H9 (cell line): ENCODE measurements around the gene SFXN5. TPM values are rescaled to one million over a fixed set of nuclear protein-coding genes. Genes with fewer than 3 reads are reported as not detected.

Source experiments
- DNase-seq: peaks from one replicate; pipeline ENCODE4 v3.0.0-alpha.2; 2017
- H2AFZ ChIP-seq: one replicate; pipeline ENCODE4 v1.6.1; 2013; ENCODE audit warnings: mild to moderate bottlenecking, low read length, control low read depth, moderate library complexity
- H2AK5ac ChIP-seq: 2 replicates; pipeline ENCODE4 v1.6.1; 2013; ENCODE audit warnings: low read length, control low read depth, mixed read lengths; ENCODE audit not compliant: insufficient read length
- H2BK120ac ChIP-seq: one replicate; pipeline ENCODE4 v1.6.1; 2013; ENCODE audit warnings: low read depth, mild to moderate bottlenecking, low read length, control low read depth, inconsistent platforms; ENCODE audit not compliant: poor library complexity, severe bottlenecking
- H2BK12ac ChIP-seq: 2 replicates; pipeline ENCODE4 v1.6.1; 2013; ENCODE audit warnings: low read length, control low read depth, mixed read lengths, low read depth; ENCODE audit not compliant: insufficient read length
- H2BK15ac ChIP-seq: 2 replicates; pipeline ENCODE4 v1.6.1; 2013; ENCODE audit warnings: low read depth, low read length, control low read depth
- H2BK20ac ChIP-seq: one replicate; pipeline ENCODE4 v1.6.1; 2013; ENCODE audit warnings: low read depth, mild to moderate bottlenecking, low read length, control low read depth, inconsistent platforms; ENCODE audit not compliant: poor library complexity, severe bottlenecking
- H2BK5ac ChIP-seq: 2 replicates; pipeline ENCODE4 v1.6.1; 2013; ENCODE audit warnings: low read length, control low read depth, mixed read lengths; ENCODE audit not compliant: insufficient read length
- H3K14ac ChIP-seq: 2 replicates; pipeline ENCODE4 v1.6.1; 2013; ENCODE audit warnings: low read length, control low read depth; ENCODE audit not compliant: insufficient read depth
- H3K18ac ChIP-seq: 2 replicates; pipeline ENCODE4 v1.6.1; 2013; ENCODE audit warnings: low read depth, mild to moderate bottlenecking, mixed read lengths, low read length, control low read depth; ENCODE audit not compliant: insufficient read length
- H3K23ac ChIP-seq: 2 replicates; pipeline ENCODE4 v1.6.1; 2013; ENCODE audit warnings: low read length, control low read depth, mixed read lengths, low read depth; ENCODE audit not compliant: insufficient read length
- H3K23me2 ChIP-seq: 2 replicates; pipeline ENCODE4 v1.6.1; 2013; ENCODE audit warnings: low read depth, mild to moderate bottlenecking, mixed read lengths, low read length, control low read depth; ENCODE audit not compliant: insufficient read length, poor library complexity, severe bottlenecking
- H3K27ac ChIP-seq: 2 replicates; pipeline ENCODE4 v1.5.1; 2013; ENCODE audit warnings: low read length, control low read depth, mixed read lengths, low read depth; ENCODE audit not compliant: insufficient read length
- H3K27me3 ChIP-seq: 2 replicates; pipeline ENCODE4 v1.6.1; 2013; ENCODE audit warnings: low read length, control low read depth, inconsistent platforms; ENCODE audit not compliant: insufficient read depth
- H3K4ac ChIP-seq: 2 replicates; pipeline ENCODE4 v1.6.1; 2013; ENCODE audit warnings: low read depth, mild to moderate bottlenecking, control low read depth, inconsistent platforms, low read length, moderate library complexity
- H3K4me1 ChIP-seq: 2 replicates; pipeline ENCODE4 v1.6.1; 2013; ENCODE audit warnings: low read length, control low read depth, inconsistent platforms; ENCODE audit not compliant: insufficient read depth
- H3K4me2 ChIP-seq: 2 replicates; pipeline ENCODE4 v1.6.1; 2013; ENCODE audit warnings: low read length, control low read depth, mixed read lengths; ENCODE audit not compliant: insufficient read length, insufficient read depth
- H3K56ac ChIP-seq: 2 replicates; pipeline ENCODE4 v1.6.1; 2013; ENCODE audit warnings: low read depth, mild to moderate bottlenecking, mixed read lengths, low read length, control low read depth; ENCODE audit not compliant: insufficient read length
- H3K79me1 ChIP-seq: 2 replicates; pipeline ENCODE4 v1.6.1; 2013; ENCODE audit warnings: low read depth, mild to moderate bottlenecking, moderate library complexity, low read length, control low read depth, inconsistent platforms; ENCODE audit not compliant: insufficient read depth, poor library complexity, severe bottlenecking
- H3K79me2 ChIP-seq: 2 replicates; pipeline ENCODE4 v1.6.1; 2013; ENCODE audit warnings: low read length, control low read depth, inconsistent platforms; ENCODE audit not compliant: insufficient read depth
- H3K9ac ChIP-seq: 2 replicates; pipeline ENCODE4 v1.6.1; 2013; ENCODE audit warnings: low read length, control low read depth, mixed read lengths; ENCODE audit not compliant: insufficient read length; ENCODE audit errors: extremely low read depth
- H3K9me3 ChIP-seq: one replicate; pipeline ENCODE4 v1.6.1; 2013; ENCODE audit warnings: low read depth, low read length, inconsistent platforms; ENCODE audit not compliant: control insufficient read depth
- H3T11ph ChIP-seq: one replicate; pipeline ENCODE4 v1.6.1; 2013; ENCODE audit warnings: mild to moderate bottlenecking, low read length, control low read depth, inconsistent platforms
- H4K20me1 ChIP-seq: one replicate; pipeline ENCODE4 v1.6.1; 2013; ENCODE audit not compliant: control insufficient read depth, insufficient read length, insufficient read depth
- H4K5ac ChIP-seq: 2 replicates; pipeline ENCODE4 v1.6.1; 2013; ENCODE audit warnings: low read depth, mild to moderate bottlenecking, mixed read lengths, low read length, control low read depth; ENCODE audit not compliant: insufficient read length
- H4K8ac ChIP-seq: replicated peaks from 2 replicates; pipeline ENCODE4 v1.6.1; 2013; ENCODE audit warnings: low read length, control low read depth, mixed read lengths, low read depth; ENCODE audit not compliant: insufficient read length
- H4K91ac ChIP-seq: 2 replicates; pipeline ENCODE4 v1.6.1; 2013; ENCODE audit warnings: low read depth, mild to moderate bottlenecking, moderate library complexity, mixed read lengths, low read length, control low read depth; ENCODE audit not compliant: insufficient read length
- H3K27ac Mint-ChIP-seq, 3 experiments: 2 replicates in 2 of 3; 3 replicates in 1 of 3; pipeline ENCODE4 v1.8.0; 2020 to 2021; ENCODE audit warnings: mixed read lengths in 3 of 3, mild to moderate bottlenecking in 1 of 3, moderate library complexity in 1 of 3
- H3K27me3 Mint-ChIP-seq: 2 replicates; pipeline ENCODE4 v1.8.0; 2021; ENCODE audit warnings: low read depth, mild to moderate bottlenecking, moderate library complexity, mixed read lengths
- H3K36me3 Mint-ChIP-seq, 3 experiments: 2 replicates in 2 of 3; 3 replicates in 1 of 3; pipeline ENCODE4 v1.8.0; 2020 to 2021; ENCODE audit warnings: low read depth in 3 of 3, mixed read lengths in 3 of 3; ENCODE audit not compliant: insufficient read depth in 1 of 3
- H3K4me1 Mint-ChIP-seq, 2 experiments: 2 replicates each; pipeline ENCODE4 v1.8.0; 2020; ENCODE audit warnings: mixed read lengths in 2 of 2
- H3K4me3 Mint-ChIP-seq, 2 experiments: 2 replicates in 1 of 2; 3 replicates in 1 of 2; pipeline ENCODE4 v1.8.0; 2020 to 2021; ENCODE audit warnings: mild to moderate bottlenecking in 2 of 2, mixed read lengths in 2 of 2, moderate library complexity in 1 of 2
- H3K9me3 Mint-ChIP-seq, 2 experiments: 2 replicates in 1 of 2; 3 replicates in 1 of 2; pipeline ENCODE4 v1.8.0; 2020; ENCODE audit warnings: mild to moderate bottlenecking in 2 of 2, mixed read lengths in 2 of 2, moderate library complexity in 1 of 2
- WGBS: extraction: QIAGEN DNeasy Blood & Tissue Kit; methylation state at CpG from one replicate; pipeline ENCODE4 v1.1.7; 2013; ENCODE audit warnings: missing lambda C conversion rate, low lambda C conversion rate, mixed read lengths; ENCODE audit not compliant: insufficient read length; ENCODE audit errors: extremely low coverage; 5-methylcytosine and 5-hydroxymethylcytosine counted together
- total RNA-seq: library from RNA; stranded (reverse); gene quantifications from 2 replicates; pipeline ENCODE4 v1.2.1, GENCODE V29; 2021
- TF ChIP-seq, protein P1 (sequence below): fragments of 200-600 bp; sonication (generic); conservative IDR thresholded peaks from 3 replicates; pipeline ENCODE4 v1.8.0; 2021; ENCODE audit warnings: antibody characterized with exemption, mild to moderate bottlenecking

The SFXN5 gene
- total RNA-seq, 1 experiment from 2014 or later: 30.9 TPM

DNA sequence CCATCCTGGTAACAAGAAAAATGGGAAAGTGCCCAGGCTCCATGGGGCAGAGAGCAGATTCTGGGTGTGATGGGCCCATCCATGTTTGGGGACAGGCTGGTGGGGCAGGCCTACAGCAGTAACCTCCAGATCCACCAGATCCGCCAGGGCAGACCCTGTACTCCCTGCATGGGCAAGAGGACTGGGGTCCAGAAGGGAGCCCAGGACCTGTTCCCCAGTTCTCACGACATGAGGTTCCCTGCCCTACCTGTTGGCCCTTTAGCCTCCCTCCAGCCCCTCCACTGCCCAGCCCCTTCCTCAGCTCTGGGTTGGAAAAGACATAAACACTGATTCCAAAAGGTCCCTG is 115.5 kb downstream of the SFXN5 start:
- Histone ChIP-seq H2AFZ (no peak overlapping the region), H3K9me3 (no peaks in the 10 kb centered on the region), H2BK15ac (no peak overlapping the region), H3K4me2 (no peak overlapping the region), H3K23ac (no peak overlapping the region), H2BK5ac (no peak overlapping the region), H3K18ac (no peak overlapping the region), H2AK5ac (no peak overlapping the region), H2BK12ac (no peak overlapping the region), H3K4ac (no peak overlapping the region), H3K27ac (no peak overlapping the region), H3K79me2 (no peaks in the 10 kb centered on the region), H2BK120ac (no peak overlapping the region), H4K5ac (no peak overlapping the region), H3K9ac (no peak overlapping the region), H4K20me1 (no peaks in the 10 kb centered on the region), H3T11ph (no peak overlapping the region), H3K56ac (no peak overlapping the region), H4K91ac (no peak overlapping the region), H3K14ac (no peak overlapping the region), H3K79me1 (no peaks in the 10 kb centered on the region), H3K4me1 (peaks cover 7% of the 10 kb centered on the region; the same call in 1 of the 2 replicates), H2BK20ac (no peak overlapping the region), H3K23me2 (no peaks in the 10 kb centered on the region), H4K8ac (no peak overlapping the region), H3K27me3 (no peaks in the 10 kb centered on the region)
- Mint-ChIP-seq H3K27me3 (peaks cover 5% of the 10 kb centered on the region), H3K36me3 (peaks cover 12 to 20% (median 16%) of the 10 kb centered on the region in 3 experiments; a peak in 5 of 7 replicates), H3K4me3 (no peak overlapping the region), H3K9me3 (no peaks in the 10 kb centered on the region), H3K27ac (no peak overlapping the region), H3K4me1 (peaks cover 37 to 39% of the 10 kb centered on the region in 2 experiments)
- WGBS: no CpG with 5 or more reads among the region's 2 CpGs
- DNase-seq: no peak
- TF ChIP-seq, protein P1, sequence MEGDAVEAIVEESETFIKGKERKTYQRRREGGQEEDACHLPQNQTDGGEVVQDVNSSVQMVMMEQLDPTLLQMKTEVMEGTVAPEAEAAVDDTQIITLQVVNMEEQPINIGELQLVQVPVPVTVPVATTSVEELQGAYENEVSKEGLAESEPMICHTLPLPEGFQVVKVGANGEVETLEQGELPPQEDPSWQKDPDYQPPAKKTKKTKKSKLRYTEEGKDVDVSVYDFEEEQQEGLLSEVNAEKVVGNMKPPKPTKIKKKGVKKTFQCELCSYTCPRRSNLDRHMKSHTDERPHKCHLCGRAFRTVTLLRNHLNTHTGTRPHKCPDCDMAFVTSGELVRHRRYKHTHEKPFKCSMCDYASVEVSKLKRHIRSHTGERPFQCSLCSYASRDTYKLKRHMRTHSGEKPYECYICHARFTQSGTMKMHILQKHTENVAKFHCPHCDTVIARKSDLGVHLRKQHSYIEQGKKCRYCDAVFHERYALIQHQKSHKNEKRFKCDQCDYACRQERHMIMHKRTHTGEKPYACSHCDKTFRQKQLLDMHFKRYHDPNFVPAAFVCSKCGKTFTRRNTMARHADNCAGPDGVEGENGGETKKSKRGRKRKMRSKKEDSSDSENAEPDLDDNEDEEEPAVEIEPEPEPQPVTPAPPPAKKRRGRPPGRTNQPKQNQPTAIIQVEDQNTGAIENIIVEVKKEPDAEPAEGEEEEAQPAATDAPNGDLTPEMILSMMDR: no peak
